Testis (tissue), 3 donors: ENCODE results near the gene GBP4. TPM values are rescaled to one million over a fixed set of nuclear protein-coding genes. Genes with fewer than 3 reads are reported as not detected.

Source experiments
- DNase-seq: peaks from one replicate; pipeline ENCODE4 v3.0.0-alpha.2; 2019
- H3K27ac ChIP-seq, 2 donors: fragments of 200-600 bp; sonication (generic); one replicate each; pipeline ENCODE4 v1.5.1; 2019
- H3K27me3 ChIP-seq: fragments of 200-600 bp; sonication (generic); one replicate; pipeline ENCODE4 v1.5.1; 2019
- H3K36me3 ChIP-seq: fragments of 200-600 bp; sonication (generic); one replicate; pipeline ENCODE4 v1.5.1; 2017; ENCODE audit warnings: low read depth; ENCODE audit errors: missing control alignments
- H3K4me1 ChIP-seq: fragments of 200-600 bp; sonication (generic); one replicate; pipeline ENCODE4 v1.5.1; 2019
- H3K4me3 ChIP-seq, 2 donors: fragments of 200-600 bp; sonication (generic); one replicate each; pipeline ENCODE4 v1.5.1; 2017 to 2019
- H3K9me3 ChIP-seq: fragments of 200-600 bp; sonication (generic); one replicate; pipeline ENCODE4 v1.5.1; 2017
- CTCF ChIP-seq, 3 experiments: fragments of 450-650 bp in 2 of 3; fragments of 200-600 bp in 1 of 3; sonication (generic) in 1 of 3; IDR thresholded peaks; one replicate each; pipeline ENCODE4 v1.5.1; 2016 to 2019; ENCODE audit warnings: antibody characterized with exemption in 3 of 3, mild to moderate bottlenecking in 2 of 3, moderate library complexity in 1 of 3
- POLR2A ChIP-seq: fragments of 450-650 bp; IDR thresholded peaks from one replicate; pipeline ENCODE4 v1.6.1; 2017; ENCODE audit warnings: antibody characterized with exemption, mild to moderate bottlenecking, moderate library complexity
- WGBS, 2 donors: methylation state at CpG; one replicate each; pipeline ENCODE4 v1.1.5; 2018; 5-methylcytosine and 5-hydroxymethylcytosine counted together
- intact Hi-C: fragments of 100-400 bp; cut with DNase I; formaldehyde crosslinking; loops from one replicate; pipeline ENCODE4 v1.15.1; 2023; ENCODE audit warnings: low total_unique reads
- polyA plus RNA-seq: library from polyadenylated mRNA; stranded (reverse); fragments of 350-450 nt; fragmentation: Illumina TruSeq; extraction: RNeasy Lipid Tissue Mini Kit (QIAGEN cat#74804); gene quantifications from one replicate; pipeline ENCODE4 v1.2.3, GENCODE V29; 2014; ENCODE audit warnings: low read depth, low replicate concordance; ENCODE audit not compliant: insufficient read depth
- total RNA-seq, 2 donors: library from RNA; depleted of rRNA; stranded (reverse); fragments of >200 nt; gene quantifications; one replicate each; pipeline ENCODE4 v1.2.3, GENCODE V29; 2016

GBP4 gene
- total and polyA plus RNA-seq, 3 donors from 2014 or later = 2.2 to 12.3 (median 5.7) TPM

DNA sequence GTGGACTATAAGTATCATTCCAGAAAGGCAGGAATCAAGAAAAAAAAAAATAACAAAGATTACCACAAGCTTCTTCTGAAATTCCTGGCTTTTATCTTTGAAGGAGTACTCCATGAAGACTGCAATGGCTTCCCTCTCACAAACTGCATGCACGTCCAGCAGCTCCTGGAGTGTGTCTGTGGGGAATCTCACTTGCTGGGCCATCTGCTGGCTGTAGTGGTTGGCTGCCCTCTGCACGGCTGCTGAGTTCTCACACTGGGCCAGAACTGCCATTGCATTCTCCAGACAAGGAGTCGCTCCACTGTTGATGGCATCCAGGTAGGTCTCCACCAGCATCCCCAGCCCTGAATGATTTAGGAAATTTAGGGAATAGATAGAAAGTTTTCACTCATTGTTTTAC, 49.5 kb downstream of the GBP4 start:
- H3K27me3 ChIP-seq = no peaks in the 10 kb centered on the region
- WGBS, 2 donors = 54 to 61% methylated on average over 3 of the region's 3 CpGs
- no peaks in the 10 kb centered on the region for H3K36me3 ChIP-seq
- no peak overlapping the region for H3K4me3 ChIP-seq
- no peaks in the 10 kb centered on the region for H3K9me3 ChIP-seq
- intact Hi-C loops = no loop called here
- no peak overlapping the region for H3K27ac ChIP-seq
- H3K4me1 ChIP-seq = no peaks in the 10 kb centered on the region
- DNase-seq = peak; percentile 48
- TF ChIP-seq POLR2A (no peak), CTCF (IDR thresholded peaks at IDR 0.05) (no peak)

- no peak for DNase-seq
- intact Hi-C loops = no loop called here
Measured at GRCh38 chr1:89147678-89148658, 50.8 kb downstream of the GBP4 start.

DNA sequence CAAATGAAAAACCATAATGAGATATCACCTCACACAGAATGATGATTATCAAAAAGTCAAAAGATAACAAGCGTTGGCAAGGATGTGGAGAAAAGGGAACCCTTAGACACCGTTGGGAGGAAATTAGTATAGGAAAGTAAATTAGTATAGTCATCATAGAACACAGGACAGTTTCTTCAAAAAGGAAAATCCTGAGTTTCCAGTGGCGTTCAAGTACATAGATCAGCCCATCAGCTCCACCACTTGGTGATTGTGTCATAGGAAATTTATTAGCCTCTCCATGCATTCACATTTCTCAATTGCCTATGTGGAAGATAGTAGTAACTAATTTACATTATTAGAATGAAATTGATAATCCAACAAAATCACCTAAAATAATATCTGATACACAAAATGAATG, 52.0 kb downstream of the GBP4 start:
- 83 to 90% methylated on average over 3 of the region's 3 CpGs for WGBS, 2 donors
- no peak overlapping the region for H3K4me3 ChIP-seq
- H3K4me1 ChIP-seq = no peaks in the 10 kb centered on the region
- H3K27ac ChIP-seq = no peak overlapping the region
- DNase-seq = no peak
- intact Hi-C loops = no loop called here
- no peak for TF ChIP-seq CTCF (IDR thresholded peaks at IDR 0.05)
- TF ChIP-seq POLR2A = no peak
- no peaks in the 10 kb centered on the region for H3K27me3 ChIP-seq
- H3K9me3 ChIP-seq = no peaks in the 10 kb centered on the region
- no peaks in the 10 kb centered on the region for H3K36me3 ChIP-seq

More at GRCh38 chr1:89147678-89148658, 50.8 kb downstream of the GBP4 start:
- H3K4me1 ChIP-seq = no peaks in the 10 kb centered on the region
- H3K36me3 ChIP-seq = no peaks in the 10 kb centered on the region
- H3K4me3 ChIP-seq = no peak overlapping the region
- no peak overlapping the region for H3K27ac ChIP-seq
- TF ChIP-seq POLR2A (no peak), CTCF (IDR thresholded peaks at IDR 0.05) (no peak)
- H3K27me3 ChIP-seq = no peaks in the 10 kb centered on the region
- WGBS, 2 donors = 66 to 79% methylated on average over 3 of the region's 3 CpGs
- H3K9me3 ChIP-seq = no peaks in the 10 kb centered on the region

GRCh38 chr1:89143484-89143883, 55.3 kb downstream of the GBP4 start:
- no peak for DNase-seq
- H3K9me3 ChIP-seq = no peaks in the 10 kb centered on the region
- 89 to 91% methylated on average over 2 of the region's 2 CpGs for WGBS, 2 donors
- no peaks in the 10 kb centered on the region for H3K4me1 ChIP-seq
- no peak overlapping the region for H3K4me3 ChIP-seq
- no peaks in the 10 kb centered on the region for H3K36me3 ChIP-seq
- no peak for TF ChIP-seq POLR2A
- no peak for TF ChIP-seq CTCF (IDR thresholded peaks at IDR 0.05)
- no peak overlapping the region for H3K27ac ChIP-seq
- intact Hi-C loops = no loop called here
- H3K27me3 ChIP-seq = no peaks in the 10 kb centered on the region
